Endothelial cell of umbilical vein (primary cell): ENCODE measurements around the gene HCN2. TPM values are rescaled to one million over a fixed set of nuclear protein-coding genes. Genes with fewer than 3 reads are reported as not detected.

Experiments used
- BruUV-seq: library from RNA; stranded (reverse); fragments of 400-500 nt; replicated peaks from 2 replicates; lab custom pipeline; 2021; lab: Mats Ljungman, UMichigan
- CTCF ChIA-PET: fragments of 300-600, 350-600 bp; sonication (Branson Sonifier 250); formaldehyde crosslinking; loops from one replicate; lab custom pipeline; 2021; ENCODE audit warnings: antibody characterized with exemption, inconsistent platforms; lab: Charles Lee
- POLR2A ChIA-PET: fragments of 300-600, 350-600 bp; sonication (Branson Sonifier 250); formaldehyde crosslinking; loops from one replicate; lab custom pipeline; 2021; ENCODE audit warnings: antibody characterized with exemption, inconsistent platforms; lab: Charles Lee
- DNase-seq: peaks from one replicate; pipeline ENCODE4 v3.0.0-alpha.2; 2011; ENCODE audit warnings: low read depth, low spot score
- FAIRE-seq: peaks from 2 replicates; lab custom pipeline; 2011; peaks lifted over from hg19 to GRCh38; lab: Jason Lieb, UNC
- H2AFZ ChIP-seq: 2 replicates; pipeline ENCODE4 v1.6.0; 2012; ENCODE audit warnings: low read depth, low read length, control low read depth, inconsistent platforms
- H3K27ac ChIP-seq: 2 replicates; pipeline ENCODE4 v1.5.1; 2011; ENCODE audit warnings: low read depth, mild to moderate bottlenecking, control low read depth, low read length, moderate library complexity; ENCODE audit not compliant: insufficient read depth
- H3K27me3 ChIP-seq, 2 experiments: 2 replicates each; pipeline versions ENCODE4 v1.6.0 to v1.6.1; 2011; ENCODE audit warnings: low read length in 2 of 2, mixed read lengths in 1 of 2; ENCODE audit not compliant: control insufficient read depth in 2 of 2, insufficient read depth in 2 of 2
- H3K36me3 ChIP-seq, 2 experiments: 2 replicates in 1 of 2; 3 replicates in 1 of 2; pipeline ENCODE4 v1.5.1; 2011; ENCODE audit warnings: low read length in 2 of 2, mild to moderate bottlenecking in 1 of 2, moderate library complexity in 1 of 2; ENCODE audit not compliant: control insufficient read depth in 2 of 2, insufficient read depth in 2 of 2; ENCODE audit errors: extremely low read depth in 1 of 2
- H3K4me1 ChIP-seq: 3 replicates; pipeline ENCODE4 v1.5.1; 2011; ENCODE audit warnings: mild to moderate bottlenecking, low read length; ENCODE audit not compliant: control insufficient read depth, insufficient read depth; ENCODE audit errors: extremely low read depth
- H3K4me2 ChIP-seq: 2 replicates; pipeline ENCODE4 v1.6.1; 2011; ENCODE audit warnings: low read length, control low read depth, mixed read lengths; ENCODE audit not compliant: insufficient read depth
- H3K4me3 ChIP-seq, 3 experiments: fragments of 200-600 bp in 1 of 3; sonication (generic), shearing (Covaris generic) in 1 of 3; replicated peaks in 1 of 3; 2 replicates each; pipeline ENCODE4 v1.5.1; 2011 to 2016; ENCODE audit warnings: control low read depth in 3 of 3, low read length in 3 of 3, mild to moderate bottlenecking in 2 of 3, inconsistent platforms in 1 of 3, low read depth in 1 of 3, moderate library complexity in 1 of 3; ENCODE audit not compliant: insufficient read depth in 1 of 3
- H3K79me2 ChIP-seq: 2 replicates; pipeline ENCODE4 v1.6.0; 2012; ENCODE audit warnings: low read length, inconsistent platforms; ENCODE audit not compliant: control insufficient read depth, insufficient read depth
- H3K9ac ChIP-seq: replicated peaks from 2 replicates; pipeline ENCODE3; 2011; ENCODE audit warnings: low read length, control low read depth; ENCODE audit not compliant: insufficient read depth; ENCODE audit errors: extremely low read depth
- H3K9me1 ChIP-seq: replicated peaks from 3 replicates; pipeline ENCODE4 v1.6.0; 2011; ENCODE audit warnings: mild to moderate bottlenecking, low read length; ENCODE audit not compliant: control insufficient read depth, insufficient read depth; ENCODE audit errors: extremely low read depth
- H3K9me3 ChIP-seq: replicated peaks from 2 replicates; pipeline ENCODE4 v1.5.1; 2012; ENCODE audit warnings: low read length, inconsistent platforms; ENCODE audit not compliant: control insufficient read depth, insufficient read depth
- H4K20me1 ChIP-seq: replicated peaks from 2 replicates; pipeline ENCODE3; 2011; ENCODE audit warnings: mild to moderate bottlenecking, low read length; ENCODE audit not compliant: control insufficient read depth, insufficient read depth; ENCODE audit errors: extremely low read depth
- CTCF ChIP-seq, 2 donors: IDR thresholded peaks; 1 replicate in 1 of 2; 2 replicates in 1 of 2; pipeline ENCODE4 v1.5.1; 2011; ENCODE audit warnings: low read length in 2 of 2, mild to moderate bottlenecking in 2 of 2, moderate library complexity in 2 of 2, control low read depth in 1 of 2, inconsistent platforms in 1 of 2, low read depth in 1 of 2; ENCODE audit not compliant: insufficient read depth in 1 of 2; ENCODE audit errors: extremely low read depth in 1 of 2
- EZH2 ChIP-seq: IDR thresholded peaks from 2 replicates; pipeline ENCODE4 v1.6.1; 2012; ENCODE audit warnings: borderline replicate concordance, low read depth, mild to moderate bottlenecking, moderate library complexity, low read length, inconsistent platforms; ENCODE audit not compliant: severe bottlenecking
- FOS ChIP-seq: IDR thresholded peaks from 2 replicates; pipeline ENCODE4 v1.6.1; 2011; ENCODE audit warnings: mild to moderate bottlenecking, low read length, moderate library complexity, borderline replicate concordance; ENCODE audit not compliant: insufficient read depth
- GATA2 ChIP-seq: IDR thresholded peaks from 2 replicates; pipeline ENCODE4 v1.7.0; 2011; ENCODE audit warnings: low read depth, mild to moderate bottlenecking, moderate library complexity, mixed read lengths, low read length; ENCODE audit not compliant: insufficient read length, insufficient read depth
- JUN ChIP-seq: IDR thresholded peaks from 2 replicates; pipeline ENCODE4 v1.6.1; 2011; ENCODE audit warnings: borderline replicate concordance, low read depth; ENCODE audit not compliant: insufficient read length, insufficient read depth
- MAX ChIP-seq: IDR thresholded peaks from 2 replicates; pipeline ENCODE4 v1.6.1; 2011; ENCODE audit not compliant: insufficient read depth, insufficient read length
- MYC ChIP-seq: IDR thresholded peaks from one replicate; pipeline ENCODE4 v1.6.1; 2011; ENCODE audit warnings: mild to moderate bottlenecking, low read depth, low read length
- POLR2A ChIP-seq: IDR thresholded peaks from 2 replicates; pipeline ENCODE4 v1.6.1; 2012; ENCODE audit warnings: low read depth, mild to moderate bottlenecking, control low read depth, low read length
- POLR2AphosphoS5 ChIP-seq: IDR thresholded peaks from 2 replicates; pipeline ENCODE4 v1.6.1; 2012; ENCODE audit warnings: low read depth, mild to moderate bottlenecking, control low read depth, low read length, moderate library complexity; ENCODE audit not compliant: insufficient read depth
- dilution Hi-C: fragments of 300-500 bp; cut with MboI; formaldehyde crosslinking; loops from one replicate; pipeline ENCODE4 v1.15.0; 2019; ENCODE audit warnings: low sequenced_read_pairs; ENCODE audit not compliant: extremely low pct_ligation_motif_present
- intact Hi-C: fragments of 100-400 bp; cut with micrococcal nuclease; formaldehyde crosslinking; loops from one replicate; pipeline ENCODE4 v1.10.0; 2022
- polyA plus RNA-seq, 4 experiments: library from polyadenylated mRNA; depleted of rRNA in 3 of 4; stranded (reverse) in 3 of 4; unstranded in 1 of 4; fragments of >200 nt; gene quantifications; 2 replicates each; pipeline versions ENCODE4 v1.2.1 to v1.2.3, GENCODE V29; 2011 to 2012; ENCODE audit warnings: missing spikeins in 1 of 4
- total RNA-seq: library from RNA; stranded (reverse); gene quantifications from 2 replicates; pipeline ENCODE4 v1.2.3, GENCODE V29; 2021

The HCN2 gene
- total and polyA plus RNA-seq, 2 donors (not counting 3 experiments of a cell fraction or from before 2014, with no cell fraction given) = 0.18 to 0.53 TPM

- H3K4me1 ChIP-seq = no peaks in the 10 kb centered on the region
- no peaks in the 10 kb centered on the region for H3K27me3 ChIP-seq
- intact Hi-C loops (no loop called here), dilution Hi-C loops (no loop called here)
- peaks cover 8 to 17% of the 10 kb centered on the region in 2 experiments for H3K36me3 ChIP-seq
- DNase-seq = no peak
- no peak for FAIRE-seq
- H3K9me1 ChIP-seq = no peaks in the 10 kb centered on the region
- no peaks in the 10 kb centered on the region for H3K9me3 ChIP-seq
- no peak overlapping the region for H3K9ac ChIP-seq
- H3K27ac ChIP-seq = no peak overlapping the region
- TF ChIP-seq POLR2AphosphoS5 (no peak), FOS (no peak), GATA2 (no peak), POLR2A (no peak), MAX (no peak), EZH2 (no peak), JUN (no peak), MYC (no peak), CTCF (IDR thresholded peaks at IDR 0.05; ENCODE audit: extremely low read depth in 1 of 2, insufficient read depth in 1 of 2, low read depth in 1 of 2, low read length in 2 of 2) (no peak)
- H4K20me1 ChIP-seq = no peaks in the 10 kb centered on the region
- CTCF ChIA-PET = interaction anchor here (1.1 kb wide), 1 partner anchor 62 kb away, joined by 3 read pairs; no protein-coding TSS in a partner anchor
- no peak overlapping the region for H2AFZ ChIP-seq
- POLR2A ChIA-PET = no interaction called here
- H3K4me3 ChIP-seq = no peak overlapping the region
- no TSS peak for BruUV-seq
- H3K4me2 ChIP-seq = no peak overlapping the region
- no peaks in the 10 kb centered on the region for H3K79me2 ChIP-seq
Observed at GRCh38 chr19:645912-646778, 56.5 kb downstream of the HCN2 start.
